IMR-90 (cell line): Measurements from ENCODE around the gene DAAM1. TPM values are rescaled to one million over a fixed set of nuclear protein-coding genes. Genes with fewer than 3 reads are reported as not detected.

Experiments used
- ATAC-seq: fragments of 200-7000 bp; cut with Tn5 transposase; 2 replicates; pipeline ENCODE4 v1.9.1; 2020; ENCODE audit warnings: low read depth, mild to moderate bottlenecking, moderate library complexity
- BruUV-seq: library from RNA; stranded (reverse); fragments of 400-500 nt; replicated peaks from 2 replicates; lab custom pipeline; 2021; lab: Mats Ljungman, UMichigan
- CTCF ChIA-PET: fragments of 300-600 bp; formaldehyde crosslinking; extraction: SDS; loops from one replicate; lab custom pipeline; 2021; ENCODE audit warnings: antibody characterized with exemption; lab: Yijun Ruan, JAX
- POLR2A ChIA-PET: fragments of 300-600 bp; sonication (Branson Sonifier 250); formaldehyde crosslinking; loops from one replicate; lab custom pipeline; 2022; ENCODE audit warnings: antibody characterized with exemption; ENCODE audit not compliant: unreplicated experiment; lab: Charles Lee
- DNase-seq: peaks from one replicate; pipeline ENCODE4 v3.0.0; 2013
- H2AFZ ChIP-seq: replicated peaks from 2 replicates; pipeline ENCODE3; 2013; ENCODE audit warnings: low read length, mild to moderate bottlenecking; ENCODE audit not compliant: poor library complexity
- H2AK5ac ChIP-seq: 2 replicates; pipeline ENCODE4 v1.6.1; 2013; ENCODE audit warnings: low read depth, low read length, inconsistent platforms
- H2AK9ac ChIP-seq: replicated peaks from 2 replicates; pipeline ENCODE3; 2013; ENCODE audit warnings: mild to moderate bottlenecking, low read depth, low read length, moderate library complexity; ENCODE audit not compliant: poor library complexity
- H2BK120ac ChIP-seq: 2 replicates; pipeline ENCODE4 v1.6.1; 2013; ENCODE audit warnings: low read depth, low read length, inconsistent platforms
- H2BK15ac ChIP-seq: 3 replicates; pipeline ENCODE4 v1.6.1; 2013; ENCODE audit warnings: low read depth, low read length, inconsistent platforms
- H2BK20ac ChIP-seq: 2 replicates; pipeline ENCODE4 v1.6.1; 2013; ENCODE audit warnings: low read depth, mild to moderate bottlenecking, inconsistent platforms, low read length, moderate library complexity
- H2BK5ac ChIP-seq: 2 replicates; pipeline ENCODE4 v1.6.1; 2013; ENCODE audit warnings: mild to moderate bottlenecking, low read depth, low read length, inconsistent platforms; ENCODE audit not compliant: poor library complexity, severe bottlenecking
- H3K14ac ChIP-seq: replicated peaks from 2 replicates; pipeline ENCODE4 v1.6.1; 2013; ENCODE audit warnings: low read depth, low read length, inconsistent platforms
- H3K18ac ChIP-seq: 2 replicates; pipeline ENCODE4 v1.6.1; 2013; ENCODE audit warnings: low read depth, low read length, control low read depth
- H3K23ac ChIP-seq: 2 replicates; pipeline ENCODE4 v1.6.1; 2013; ENCODE audit warnings: low read depth, low read length, inconsistent platforms
- H3K27ac ChIP-seq: 2 replicates; pipeline ENCODE4 v1.5.1; 2013; ENCODE audit warnings: mild to moderate bottlenecking, control low read depth, low read length; ENCODE audit not compliant: insufficient read depth
- H3K27me3 ChIP-seq: 2 replicates; pipeline ENCODE4 v1.6.1; 2013; ENCODE audit warnings: low read length; ENCODE audit not compliant: control insufficient read depth, insufficient read depth
- H3K36me3 ChIP-seq: 2 replicates; pipeline ENCODE4 v1.6.1; 2013; ENCODE audit warnings: low read length, mixed read lengths; ENCODE audit not compliant: control insufficient read depth, insufficient read depth
- H3K4ac ChIP-seq: 2 replicates; pipeline ENCODE4 v1.6.1; 2013; ENCODE audit warnings: low read depth, low read length, inconsistent platforms
- H3K4me1 ChIP-seq: 2 replicates; pipeline ENCODE4 v1.6.1; 2013; ENCODE audit warnings: low read length, mixed read lengths; ENCODE audit not compliant: control insufficient read depth, insufficient read depth
- H3K4me2 ChIP-seq: 2 replicates; pipeline ENCODE4 v1.6.1; 2013; ENCODE audit warnings: low read depth, mild to moderate bottlenecking, control low read depth, low read length, moderate library complexity
- H3K4me3 ChIP-seq: 2 replicates; pipeline ENCODE4 v1.5.1; 2013; ENCODE audit warnings: low read depth, mild to moderate bottlenecking, control low read depth, low read length, moderate library complexity; ENCODE audit not compliant: insufficient read depth
- H3K56ac ChIP-seq: 2 replicates; pipeline ENCODE4 v1.6.1; 2013; ENCODE audit warnings: low read length, inconsistent platforms; ENCODE audit not compliant: insufficient read depth; ENCODE audit errors: extremely low read depth
- H3K79me1 ChIP-seq, 2 experiments: 2 replicates each; pipeline ENCODE4 v1.6.1; 2013; ENCODE audit warnings: low read length in 2 of 2, inconsistent platforms in 1 of 2, low read depth in 1 of 2
- H3K9ac ChIP-seq: 2 replicates; pipeline ENCODE4 v1.6.1; 2013; ENCODE audit warnings: low read depth, low read length, control low read depth
- H3K9me1 ChIP-seq: 2 replicates; pipeline ENCODE4 v1.6.1; 2013; ENCODE audit warnings: low read length, inconsistent platforms; ENCODE audit not compliant: insufficient read depth
- H3K9me3 ChIP-seq: 2 replicates; pipeline ENCODE4 v1.6.1; 2013; ENCODE audit warnings: low read length; ENCODE audit not compliant: control insufficient read depth, insufficient read depth
- H4K20me1 ChIP-seq: 2 replicates; pipeline ENCODE4 v1.6.1; 2013; ENCODE audit warnings: low read length, inconsistent platforms; ENCODE audit not compliant: insufficient read depth
- H4K5ac ChIP-seq: 2 replicates; pipeline ENCODE4 v1.6.1; 2013; ENCODE audit warnings: mild to moderate bottlenecking, low read depth, low read length, control low read depth
- H4K8ac ChIP-seq, 2 experiments: 2 replicates each; pipeline ENCODE4 v1.6.1; 2013; ENCODE audit warnings: low read depth in 2 of 2, low read length in 2 of 2, control low read depth in 1 of 2, inconsistent platforms in 1 of 2
- H4K91ac ChIP-seq: 2 replicates; pipeline ENCODE4 v1.6.1; 2013; ENCODE audit warnings: low read depth, low read length, inconsistent platforms; ENCODE audit not compliant: insufficient read depth
- BHLHE40 ChIP-seq: fragments of 150-350 bp; IDR thresholded peaks from 2 replicates; pipeline ENCODE4 v1.6.1; 2016; ENCODE audit warnings: mild to moderate bottlenecking, low read depth, low read length
- CEBPB ChIP-seq: IDR thresholded peaks from 2 replicates; pipeline ENCODE4 v1.6.1; 2012; ENCODE audit warnings: low read depth, low read length, improper control_type of control experiment
- CHD1 ChIP-seq: IDR thresholded peaks from 2 replicates; pipeline ENCODE4 v1.6.1; 2012; ENCODE audit warnings: low read depth, low read length, improper control_type of control experiment
- CTCF ChIP-seq: conservative IDR thresholded peaks from 2 replicates; pipeline ENCODE4 v1.5.1; 2012; ENCODE audit warnings: mild to moderate bottlenecking, low read depth, low read length, improper control_type of control experiment
- ELK1 ChIP-seq: fragments of 150-350 bp; IDR thresholded peaks from 2 replicates; pipeline ENCODE4 v1.6.1; 2016; ENCODE audit warnings: low read depth, mild to moderate bottlenecking, low read length, moderate library complexity, borderline replicate concordance
- FOS ChIP-seq: fragments of 150-350 bp; IDR thresholded peaks from 2 replicates; pipeline ENCODE4 v1.6.1; 2016; ENCODE audit warnings: low read depth, low read length
- MAFK ChIP-seq: IDR thresholded peaks from 2 replicates; pipeline ENCODE4 v1.6.1; 2012; ENCODE audit warnings: low read depth, low read length, improper control_type of control experiment
- MAZ ChIP-seq: IDR thresholded peaks from 2 replicates; pipeline ENCODE4 v1.6.1; 2012; ENCODE audit warnings: low read depth, mild to moderate bottlenecking, low read length, improper control_type of control experiment, moderate library complexity, borderline replicate concordance
- MXI1 ChIP-seq: IDR thresholded peaks from 2 replicates; pipeline ENCODE4 v1.6.1; 2012; ENCODE audit warnings: low read depth, mild to moderate bottlenecking, low read length, moderate library complexity, borderline replicate concordance
- NFE2L2 ChIP-seq: fragments of 150-350 bp; IDR thresholded peaks from 2 replicates; pipeline ENCODE4 v1.6.1; 2016; ENCODE audit warnings: low read depth, mild to moderate bottlenecking, low read length
- POLR2A ChIP-seq: IDR thresholded peaks from 2 replicates; pipeline ENCODE4 v1.6.1; 2012; ENCODE audit warnings: mild to moderate bottlenecking, low read depth, low read length
- RAD21 ChIP-seq: IDR thresholded peaks from 2 replicates; pipeline ENCODE4 v1.6.1; 2012; ENCODE audit warnings: low read length, improper control_type of control experiment
- RCOR1 ChIP-seq: IDR thresholded peaks from 2 replicates; pipeline ENCODE4 v1.6.1; 2012; ENCODE audit warnings: mild to moderate bottlenecking, low read length, improper control_type of control experiment; ENCODE audit not compliant: insufficient replicate concordance
- RFX5 ChIP-seq: IDR thresholded peaks from 2 replicates; pipeline ENCODE4 v1.8.0; 2012; ENCODE audit warnings: low read depth, mild to moderate bottlenecking, low read length, moderate library complexity
- SMC3 ChIP-seq: fragments of 150-350 bp; IDR thresholded peaks from 2 replicates; pipeline ENCODE4 v1.6.1; 2016; ENCODE audit warnings: low read depth, mild to moderate bottlenecking, antibody characterized with exemption, low read length, moderate library complexity
- USF2 ChIP-seq: fragments of 150-350 bp; IDR thresholded peaks from 2 replicates; pipeline ENCODE4 v1.6.1; 2017; ENCODE audit warnings: mild to moderate bottlenecking, antibody characterized with exemption, low read length, low read depth
- WGBS, 2 experiments: methylation state at CpG; one replicate each; pipeline versions ENCODE4 v1.1.5 to v1.1.7; 2013; ENCODE audit warnings: missing lambda C conversion rate in 2 of 2; ENCODE audit not compliant: insufficient read length in 1 of 2; ENCODE audit errors: extremely low coverage in 2 of 2; 5-methylcytosine and 5-hydroxymethylcytosine counted together
- dilution Hi-C: fragments of 300-500 bp; cut with HindIII; formaldehyde crosslinking; loops from one replicate; pipeline ENCODE4 v1.14.3; 2018; ENCODE audit warnings: low sequenced_read_pairs; ENCODE audit not compliant: unreplicated experiment
- in situ Hi-C: fragments of 300-500 bp; cut with MboI; formaldehyde crosslinking; loops from 3 replicates; pipeline ENCODE4 v1.14.3; 2019; ENCODE audit warnings: low sequenced_read_pairs, inconsistent platforms, mixed read lengths
- intact Hi-C: fragments of 100-400 bp; cut with micrococcal nuclease; formaldehyde crosslinking; loops from 2 replicates; pipeline ENCODE4 v1.10.0; 2022
- polyA plus RNA-seq, 3 experiments: library from polyadenylated mRNA; depleted of rRNA; stranded (reverse); fragments of >200 nt; gene quantifications; 2 replicates each; pipeline ENCODE4 v1.2.3, GENCODE V29; 2012; ENCODE audit warnings: low replicate concordance in 1 of 3
- total RNA-seq: library from RNA; depleted of rRNA; stranded (reverse); fragments of >200 nt; gene quantifications from 2 replicates; pipeline ENCODE4 v1.2.3, GENCODE V29; 2012

Gene DAAM1
- total and polyA plus RNA-seq, 2 of the 4 experiments (the other 2 are of a cell fraction), result 4.8 to 5.4 TPM

- WGBS, 2 experiments, result no CpG with 5 or more reads among the region's 2 CpGs
- H2AK5ac ChIP-seq, result no peak overlapping the region
- dilution Hi-C loops, result no loop called here
These were observed 51.9 kb downstream of the DAAM1 start for GRCh38 chr14:59240356-59240755.

More at GRCh38 chr14:59240356-59240755, 51.9 kb downstream of the DAAM1 start:
- Histone ChIP-seq H3K36me3 (no peaks in the 10 kb centered on the region), H3K14ac (no peak overlapping the region), H2BK20ac (no peak overlapping the region), H3K56ac (no peak overlapping the region), H3K18ac (no peak overlapping the region), H2BK5ac (no peak overlapping the region), H3K9me1 (no peaks in the 10 kb centered on the region), H4K91ac (no peak overlapping the region), H2AK9ac (no peak overlapping the region), H3K27me3 (no peaks in the 10 kb centered on the region), H4K8ac (no peak overlapping the region), H3K4ac (no peak overlapping the region), H2BK15ac (no peak overlapping the region), H2AFZ (no peak overlapping the region), H3K4me3 (no peak overlapping the region), H4K5ac (no peak overlapping the region), H3K79me1 (peaks cover 8 to 12% of the 10 kb centered on the region in 2 experiments; a peak in 2 of 4 replicates), H3K27ac (no peak overlapping the region), H3K4me1 (no peaks in the 10 kb centered on the region), H3K9ac (no peak overlapping the region), H3K9me3 (no peaks in the 10 kb centered on the region), H2BK120ac (no peak overlapping the region), H3K4me2 (no peak overlapping the region), H4K20me1 (no peaks in the 10 kb centered on the region), H3K23ac (no peak overlapping the region)
- no TSS peak for BruUV-seq
- in situ Hi-C loops, result no loop called here
- no peak for DNase-seq
- no peak for TF ChIP-seq CHD1
- no peak for TF ChIP-seq RCOR1
- no peak for TF ChIP-seq RAD21
- no peak for TF ChIP-seq CTCF
- TF ChIP-seq MXI1, result no peak
- TF ChIP-seq MAZ, result no peak
- TF ChIP-seq USF2, result no peak
- TF ChIP-seq CEBPB, result no peak
- TF ChIP-seq NFE2L2, result no peak
- no peak for TF ChIP-seq FOS
- no peak for TF ChIP-seq BHLHE40
- no peak for TF ChIP-seq ELK1
- no peak for TF ChIP-seq SMC3
- no peak for TF ChIP-seq RFX5
- TF ChIP-seq POLR2A, result no peak
- TF ChIP-seq MAFK, result no peak
- ATAC-seq, result no peak
- ChIA-PET CTCF (no interaction called here), POLR2A (no interaction called here)
- intact Hi-C loops, result no loop called here
